GM18907 (cell line): Measurements from ENCODE around the gene CAMK2A.

Source experiments
- ATAC-seq: cut with Tn5 transposase; IDR thresholded peaks from one replicate; pipeline ENCODE4 v1.9.1; 2021; ENCODE audit warnings: mild to moderate bottlenecking, moderate library complexity; ENCODE audit not compliant: unreplicated experiment

Gene CAMK2A

DNA sequence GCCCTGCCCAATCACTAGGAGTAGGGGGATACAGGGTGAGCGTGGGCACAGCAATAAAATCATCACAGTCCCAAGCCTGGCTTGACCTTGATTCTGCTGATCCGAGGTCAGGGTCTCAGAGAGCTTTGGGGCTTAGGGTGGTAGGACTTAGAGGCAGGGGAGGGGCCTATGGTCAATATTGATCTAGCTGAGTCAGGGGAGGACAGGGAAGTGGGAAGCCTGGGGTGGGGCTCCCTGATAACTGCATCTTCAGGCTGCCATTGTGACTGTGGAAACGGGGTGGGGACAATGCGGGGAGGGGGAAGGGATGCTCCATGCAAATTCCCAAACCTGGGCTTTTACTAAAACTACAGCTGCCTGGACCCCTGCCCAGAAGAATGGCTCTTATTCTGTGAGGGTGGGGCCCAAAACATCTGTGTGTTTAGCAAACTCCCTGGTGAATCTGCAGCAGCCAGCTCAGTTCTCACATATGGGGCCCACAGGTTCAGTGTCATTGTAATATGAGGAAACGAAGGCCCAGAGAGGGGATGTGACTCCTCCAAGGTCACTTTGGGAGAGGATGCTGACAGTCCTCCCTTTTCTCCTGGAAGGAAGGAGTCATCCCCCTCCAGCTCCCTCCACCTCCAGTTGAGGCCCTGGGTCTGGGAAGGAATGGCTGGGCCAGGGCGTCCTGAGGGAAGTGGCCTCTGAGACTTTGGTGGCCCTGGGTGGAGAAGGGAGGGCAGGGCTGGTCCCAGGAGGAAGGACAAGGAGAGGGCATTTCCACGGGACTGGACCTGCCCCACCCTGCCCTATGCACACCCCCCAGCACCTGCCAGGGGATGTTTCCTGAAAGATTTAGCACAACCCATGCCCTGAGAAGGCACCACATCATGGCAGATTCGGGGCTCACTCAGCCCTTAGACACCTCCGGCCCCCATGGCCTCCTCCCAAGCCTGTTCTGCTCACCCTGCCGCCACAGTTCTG, 73.3 kb downstream of the CAMK2A start:
- ATAC-seq = no peak

DNA sequence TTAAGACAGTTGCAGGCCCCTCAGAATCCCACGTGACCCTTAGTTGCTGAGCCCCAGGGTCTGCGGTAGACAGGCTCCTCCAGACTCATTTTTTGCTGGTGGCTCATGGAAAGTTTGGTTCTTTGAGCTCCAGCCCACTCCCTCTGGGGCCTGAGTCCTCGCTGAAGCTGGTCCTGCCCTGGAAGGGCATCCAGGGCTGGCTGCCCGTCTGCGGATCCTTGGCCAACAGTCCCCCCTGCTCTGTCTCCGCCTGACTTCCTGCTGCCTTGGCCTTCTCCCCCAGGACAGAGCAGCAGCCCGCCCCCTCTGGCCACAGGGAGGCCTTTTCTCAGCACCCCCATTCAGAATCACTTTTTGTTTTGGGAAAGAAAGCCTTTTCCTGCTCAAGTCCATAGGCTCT, 75.3 kb downstream of the CAMK2A start:
- ATAC-seq = no peak

DNA sequence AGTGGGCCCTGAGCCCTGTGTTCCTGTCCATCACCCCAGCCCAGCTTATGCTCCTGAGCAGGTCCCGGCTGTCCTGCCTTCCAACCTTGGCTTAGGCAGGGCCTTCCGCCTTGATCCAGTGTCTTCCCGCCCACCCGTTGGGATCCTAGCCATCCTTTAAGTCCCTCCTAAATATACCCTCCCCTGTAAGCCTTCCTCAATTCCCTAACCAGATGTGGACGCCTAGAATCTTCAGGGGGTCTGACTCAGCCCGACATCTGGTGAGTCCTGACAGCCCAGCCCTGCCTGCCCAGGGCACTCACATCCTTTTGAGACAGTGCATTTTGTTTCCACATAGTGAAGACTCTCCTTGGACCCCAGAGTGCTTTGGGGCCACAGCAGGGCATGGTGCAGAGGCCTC, 76.0 kb downstream of the CAMK2A start:
- no peak for ATAC-seq

DNA sequence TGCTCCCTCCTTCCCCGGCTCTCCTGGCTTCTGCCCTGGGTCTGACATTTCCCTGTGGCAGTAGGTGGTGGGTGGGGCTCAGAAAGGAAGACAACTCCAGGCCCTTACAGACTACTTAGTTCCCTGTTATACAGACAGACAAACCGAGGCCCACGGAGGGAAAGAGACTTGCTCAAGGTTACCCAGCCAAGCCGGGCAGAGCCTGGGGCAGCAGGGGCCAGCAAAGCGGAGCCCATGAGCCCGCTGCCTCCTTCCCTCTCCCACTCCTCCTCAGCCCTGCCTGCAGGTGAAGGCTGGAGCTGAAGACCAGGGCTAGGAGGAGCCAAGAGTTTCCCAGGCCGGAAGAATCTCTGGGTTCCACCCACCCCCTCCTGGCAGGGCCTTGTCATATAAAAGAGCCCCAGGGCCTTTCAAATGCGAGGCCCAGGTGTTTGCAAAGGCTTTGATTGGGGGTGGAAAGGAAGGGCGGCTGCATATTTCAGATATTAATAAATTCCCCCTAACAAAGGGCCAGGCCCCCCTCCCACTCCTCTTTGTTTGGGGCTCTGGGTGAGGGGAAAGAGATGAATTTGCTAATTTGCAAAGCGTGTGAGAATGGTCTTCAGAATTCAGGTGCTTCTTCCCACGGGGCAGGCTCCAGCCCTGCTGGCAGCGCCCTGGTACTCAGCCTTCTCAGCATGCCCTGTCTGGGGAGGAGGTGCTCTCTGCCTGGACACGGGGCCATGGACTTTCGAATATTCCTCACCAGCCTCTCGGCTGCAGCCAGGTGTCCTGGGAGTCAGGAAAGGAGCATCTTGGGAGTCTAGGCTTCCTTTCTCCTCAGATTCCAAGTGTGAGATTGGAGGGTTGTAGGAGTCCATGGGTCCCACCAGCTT, 78.2 kb downstream of the CAMK2A start:
- no peak for ATAC-seq

DNA sequence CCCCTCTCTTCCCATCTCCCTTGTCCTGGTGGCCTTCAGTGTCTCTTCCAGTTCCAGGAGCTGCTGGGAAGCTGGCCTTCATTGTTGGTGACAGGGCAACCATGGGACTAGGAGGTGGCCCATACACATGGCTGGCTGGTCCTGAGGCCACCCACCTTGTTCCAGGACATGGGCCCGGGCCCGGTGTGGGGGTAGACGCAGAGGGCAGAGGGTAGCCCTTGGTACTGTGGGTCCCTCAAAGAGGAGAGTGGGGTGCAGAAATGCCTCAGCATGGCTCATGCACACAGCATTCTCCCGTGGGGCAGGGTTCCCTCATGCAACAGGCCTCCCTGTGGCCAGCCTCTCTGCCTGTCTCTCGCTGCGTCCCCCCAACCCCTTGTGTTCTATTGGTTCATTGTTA, 78.9 kb downstream of the CAMK2A start:
- no peak for ATAC-seq

DNA sequence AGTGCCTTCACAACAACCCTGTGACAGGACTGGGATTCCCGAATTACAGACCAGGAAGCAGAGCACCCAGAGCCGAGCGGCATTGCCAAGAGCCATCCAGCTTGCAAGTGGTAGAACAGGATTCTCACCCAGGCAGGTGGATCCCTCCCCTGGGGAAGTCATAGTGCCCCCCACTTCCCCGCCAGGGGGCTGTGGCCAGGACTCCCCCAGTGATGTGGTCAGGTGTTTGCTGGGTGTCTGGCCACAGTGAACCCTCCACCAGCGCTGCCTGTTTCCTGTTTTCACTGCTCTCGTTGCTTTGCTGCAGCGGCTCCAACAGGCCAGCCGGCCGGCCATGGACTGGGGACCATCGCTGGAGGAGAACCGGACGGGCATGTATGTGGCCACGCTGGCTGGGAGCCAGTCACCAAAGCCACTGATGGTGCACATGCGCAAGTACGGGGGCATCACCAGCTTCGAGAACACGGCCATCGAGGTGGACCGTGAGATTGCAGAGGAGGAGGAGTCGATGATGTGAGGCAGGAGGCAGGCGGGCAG, 80.4 kb downstream of the CAMK2A start:
- no peak for ATAC-seq

DNA sequence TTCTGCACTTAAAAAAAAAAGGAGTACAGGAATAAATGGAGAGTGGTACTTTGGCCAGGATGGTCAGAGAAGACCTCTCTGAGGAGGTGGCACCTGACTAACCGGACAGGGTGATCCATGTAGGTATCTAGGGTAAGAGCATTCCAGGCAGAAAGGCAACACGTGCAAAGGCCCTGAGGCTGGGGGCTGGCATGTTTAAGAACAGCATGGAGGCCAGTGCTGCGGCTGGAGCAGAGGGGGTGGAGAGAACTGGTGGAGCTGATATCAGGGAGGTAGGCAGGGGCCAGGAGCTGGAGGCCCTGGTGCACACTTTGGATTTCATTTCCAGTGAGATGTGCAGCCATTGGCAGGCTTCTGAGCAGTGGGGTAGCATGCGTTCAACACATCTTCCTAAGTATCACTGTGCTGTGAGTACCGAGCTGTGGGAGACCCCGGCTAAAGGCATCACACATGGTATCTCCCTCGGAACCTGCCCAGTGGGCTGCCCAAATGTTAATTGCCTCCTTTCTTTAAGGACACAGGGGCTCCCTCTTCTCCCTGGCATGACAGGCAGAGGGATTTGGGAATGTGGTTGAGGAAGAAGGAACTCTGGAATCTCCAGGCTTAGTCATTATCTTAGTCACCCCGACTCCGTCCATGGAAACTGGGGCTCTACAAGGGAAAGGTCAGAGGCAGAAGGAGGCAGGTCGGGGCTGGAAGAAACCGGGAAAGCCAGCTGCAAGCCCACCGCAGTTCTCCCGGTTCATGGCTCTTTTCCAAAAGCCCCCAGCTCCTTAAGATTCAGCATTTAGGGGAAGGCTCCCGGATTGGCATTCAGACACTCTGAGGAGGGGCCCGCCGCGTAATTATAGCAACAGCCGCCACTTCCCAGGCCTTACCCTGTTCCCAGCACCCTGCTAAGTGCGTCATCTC, 81.1 kb downstream of the CAMK2A start:
- no peak for ATAC-seq

DNA sequence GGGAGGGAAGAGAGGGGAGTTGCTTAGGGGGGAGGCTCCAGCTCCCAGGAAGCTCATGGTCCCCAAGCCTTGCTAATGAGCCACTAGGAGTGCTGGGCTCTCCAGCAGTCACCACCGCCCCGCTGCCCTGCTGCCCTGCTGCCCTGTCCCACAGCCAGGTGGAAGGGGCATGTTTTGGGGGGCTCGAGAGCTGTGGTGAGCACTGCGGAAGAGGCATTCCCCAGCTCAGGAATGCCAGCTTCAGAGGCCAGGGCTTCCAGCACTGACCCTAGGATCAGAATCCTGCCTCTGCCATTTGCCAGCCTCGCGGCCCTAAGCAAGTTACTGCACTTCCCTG, 82.8 kb downstream of the CAMK2A start:
- ATAC-seq = no peak

DNA sequence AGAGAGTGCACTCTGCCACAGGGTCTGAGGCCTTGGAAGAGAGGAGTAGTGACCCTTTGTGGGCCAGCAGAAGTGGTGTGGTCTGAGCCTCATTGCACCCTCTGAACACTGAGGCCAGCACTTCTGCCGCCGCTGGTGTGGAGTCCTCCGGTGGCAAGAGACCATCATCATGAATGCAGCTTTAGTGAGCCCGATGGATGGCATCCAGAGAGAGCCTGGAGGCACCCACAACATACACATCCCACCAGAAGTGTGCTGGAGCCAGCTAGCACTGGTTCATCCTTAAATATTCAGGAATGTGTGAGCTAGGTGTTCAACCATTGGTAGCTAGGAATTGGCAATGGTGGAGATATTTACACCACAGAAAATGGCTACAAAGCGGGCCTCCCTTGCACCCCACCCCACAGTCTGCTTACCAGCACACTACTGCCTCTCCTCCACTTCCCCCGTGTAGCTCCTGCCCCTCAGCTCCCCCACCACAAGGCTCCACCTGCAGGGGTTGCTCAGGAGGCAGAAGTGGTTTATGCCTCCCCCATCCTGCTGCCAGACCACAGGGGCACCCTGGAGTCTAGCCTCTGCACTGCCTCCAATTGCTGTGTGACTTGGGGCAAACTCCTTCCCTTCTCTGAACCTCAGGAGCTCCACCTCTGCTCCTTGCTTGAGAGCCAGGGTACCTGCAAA, 83.3 kb downstream of the CAMK2A start:
- ATAC-seq = no peak

DNA sequence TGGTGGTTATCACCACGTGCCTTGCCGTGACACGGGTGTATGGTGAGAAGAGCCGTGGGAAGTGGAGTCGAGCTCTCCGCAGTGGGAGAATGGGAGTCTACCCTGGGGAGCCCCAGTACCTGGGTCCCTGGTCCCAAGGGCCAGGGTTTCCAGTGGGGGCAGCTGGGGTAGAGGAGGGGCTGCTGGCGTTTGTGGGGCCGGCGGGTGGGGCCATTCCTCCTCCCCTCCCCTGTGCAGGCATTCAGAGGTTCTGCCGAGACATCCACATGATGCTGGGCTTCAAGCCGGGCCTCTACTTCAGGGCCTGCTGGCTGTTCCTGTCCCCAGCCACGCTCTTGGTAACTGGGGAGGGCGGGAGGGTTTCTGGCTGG, 85.0 kb downstream of the CAMK2A start:
- no peak for ATAC-seq

DNA sequence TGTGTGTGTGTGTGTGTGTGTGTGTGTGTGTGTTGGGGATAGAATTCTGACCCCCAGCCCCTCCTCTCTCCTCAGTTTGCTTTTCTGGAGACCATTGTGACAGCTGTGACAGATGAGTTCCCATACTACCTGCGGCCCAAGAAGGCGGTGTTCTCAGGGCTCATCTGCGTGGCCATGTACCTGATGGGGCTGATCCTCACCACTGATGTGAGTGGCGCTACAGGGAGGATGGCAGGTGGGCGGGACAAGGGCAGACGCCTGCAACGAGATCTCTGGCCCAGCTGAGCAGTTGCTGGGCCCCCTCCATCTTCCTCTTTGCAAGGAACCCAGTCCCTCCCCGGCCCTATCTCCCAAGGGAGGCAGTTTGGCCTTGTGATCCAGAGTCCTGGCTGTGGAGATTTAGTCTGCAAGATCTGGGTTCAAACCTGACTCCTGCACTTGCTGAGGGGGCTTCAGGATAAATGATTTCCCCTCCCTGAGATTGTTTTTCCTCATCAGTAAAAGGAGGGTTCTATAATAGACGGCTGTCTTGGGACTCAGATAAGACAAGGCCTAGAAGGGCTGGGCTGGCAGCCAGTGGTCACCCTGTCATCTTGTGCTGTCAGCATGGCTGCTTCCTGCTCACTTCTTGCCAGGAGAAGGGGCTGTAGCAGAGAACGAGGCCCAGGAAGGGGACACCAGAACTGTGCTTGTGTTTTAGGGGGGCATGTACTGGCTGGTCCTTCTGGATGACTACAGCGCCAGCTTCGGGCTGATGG, 85.6 kb downstream of the CAMK2A start:
- no peak for ATAC-seq

DNA sequence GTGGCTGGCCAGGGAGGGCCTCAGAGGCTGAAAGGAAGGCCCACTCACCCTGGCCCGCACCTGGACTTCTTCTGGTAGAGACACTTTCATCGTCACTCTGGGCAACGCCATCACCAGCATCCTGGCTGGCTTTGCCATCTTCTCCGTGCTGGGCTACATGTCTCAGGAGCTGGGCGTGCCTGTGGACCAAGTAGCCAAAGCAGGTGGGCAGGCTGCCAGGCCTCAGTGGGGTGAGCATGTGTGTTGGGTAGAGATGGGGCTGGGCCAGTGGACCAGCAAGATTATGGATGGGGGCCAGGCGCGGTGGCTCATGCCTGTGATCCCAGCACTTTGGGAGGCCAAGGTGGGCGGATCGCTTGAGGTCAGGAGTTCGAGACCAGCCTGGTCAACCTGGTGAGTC, 87.1 kb downstream of the CAMK2A start:
- ATAC-seq = no peak

DNA sequence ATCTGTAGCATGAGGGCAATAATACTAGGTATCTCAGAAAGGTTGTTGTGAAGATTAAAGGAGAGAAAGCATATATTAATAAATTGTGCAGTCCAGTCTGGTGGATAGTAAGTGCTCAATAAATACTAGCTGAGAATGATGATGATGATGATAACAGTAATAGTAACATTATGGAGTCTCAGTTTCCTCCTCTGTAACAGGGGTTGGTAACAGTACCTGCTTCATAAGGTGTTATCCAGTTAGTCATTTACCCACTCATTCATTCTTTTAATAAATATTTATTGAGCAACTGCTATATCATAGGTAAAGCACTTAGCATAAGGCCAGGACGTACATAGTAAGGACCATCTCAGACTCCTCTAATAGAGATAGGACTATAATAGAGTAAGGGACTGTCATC, 92.1 kb downstream of the CAMK2A start:
- no peak for ATAC-seq

DNA sequence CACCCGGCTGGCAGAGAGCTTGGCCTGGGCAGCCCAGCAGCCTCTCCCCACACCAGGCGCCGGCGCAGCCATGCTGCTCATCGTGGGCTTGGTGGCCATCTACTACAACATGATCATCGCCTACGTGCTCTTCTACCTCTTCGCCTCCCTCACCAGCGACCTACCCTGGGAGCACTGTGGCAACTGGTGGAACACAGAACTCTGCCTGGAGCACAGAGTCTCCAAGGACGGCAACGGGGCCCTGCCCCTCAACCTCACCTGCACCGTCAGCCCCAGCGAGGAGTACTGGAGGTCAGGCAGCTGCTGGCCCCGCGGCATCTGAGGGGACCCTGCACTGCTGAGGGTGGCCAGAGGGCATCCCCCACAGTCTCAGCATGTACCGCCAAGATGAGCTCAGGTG, 92.6 kb downstream of the CAMK2A start:
- ATAC-seq = no peak

DNA sequence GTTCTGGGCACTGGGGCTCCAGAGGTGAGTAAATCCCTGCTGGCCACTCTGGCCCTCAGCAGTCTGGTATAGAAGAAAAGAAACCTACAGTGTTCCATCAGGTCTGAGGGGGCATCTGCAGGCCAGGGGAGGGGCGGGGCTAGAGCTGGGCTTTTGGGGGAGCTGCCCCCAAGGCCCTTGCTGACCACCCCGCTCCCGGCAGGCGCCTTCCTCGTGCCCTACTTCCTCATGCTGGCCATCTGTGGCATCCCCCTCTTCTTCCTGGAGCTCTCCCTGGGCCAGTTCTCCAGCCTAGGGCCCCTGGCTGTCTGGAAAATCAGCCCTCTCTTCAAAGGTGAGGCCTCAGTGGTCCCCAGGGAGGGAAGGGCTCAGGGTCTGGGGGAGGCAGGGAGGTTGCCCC, 93.1 kb downstream of the CAMK2A start:
- no peak for ATAC-seq

DNA sequence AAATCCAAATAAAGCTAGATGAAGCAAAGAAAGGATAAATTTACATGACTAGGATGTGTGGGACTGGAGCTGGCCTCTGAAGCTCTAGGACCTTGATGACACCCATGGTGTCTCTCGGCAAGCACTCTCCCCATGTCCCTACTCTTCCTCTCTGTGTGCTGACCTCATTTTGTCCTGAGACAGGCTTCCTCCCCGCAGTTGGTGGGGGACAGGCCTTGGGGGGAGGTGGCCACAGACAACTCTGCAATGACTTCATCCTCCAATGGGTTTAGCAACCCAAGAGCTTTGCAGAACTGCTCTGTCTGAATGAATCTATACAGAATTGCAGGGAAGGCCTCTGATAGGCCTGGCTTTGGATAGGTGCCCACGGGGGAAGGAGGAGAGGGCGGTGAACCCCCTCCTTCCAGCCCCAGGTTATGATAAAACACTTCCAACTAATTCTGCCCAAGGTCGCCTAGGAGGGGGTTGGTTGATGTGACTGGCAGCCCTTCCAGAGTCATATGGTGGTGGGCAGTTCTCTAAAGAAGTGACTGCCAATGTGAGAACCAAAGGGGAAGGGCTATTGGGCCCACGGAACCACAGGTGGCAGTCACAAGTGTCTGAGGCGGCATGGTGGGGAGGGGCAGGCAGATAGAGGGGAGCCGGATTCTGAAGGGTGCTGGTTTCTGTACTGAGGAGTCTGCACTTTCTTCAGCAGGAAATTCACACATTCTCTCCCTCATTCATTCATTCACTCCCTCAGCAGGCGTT, 93.7 kb downstream of the CAMK2A start:
- ATAC-seq = no peak

DNA sequence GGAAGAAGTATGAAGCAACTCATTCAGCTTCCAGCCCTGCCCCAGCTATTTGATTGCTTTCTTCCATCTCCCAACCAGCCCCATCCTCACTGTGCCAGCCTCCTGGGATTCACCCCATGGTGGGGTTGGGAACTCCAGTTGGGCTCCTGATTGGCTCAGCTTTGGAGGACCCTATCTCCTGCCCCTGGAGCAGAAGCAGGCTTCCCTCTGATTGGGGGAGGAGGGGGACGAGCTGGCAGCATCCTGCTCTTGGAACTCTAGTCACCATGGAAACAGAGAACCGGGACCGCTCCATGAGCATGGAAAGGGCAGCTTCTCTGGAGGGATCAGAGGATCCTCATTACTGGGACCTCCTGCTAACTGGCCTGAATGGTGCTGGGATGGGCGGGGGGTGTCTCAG, 97.1 kb downstream of the CAMK2A start:
- ATAC-seq = no peak

DNA sequence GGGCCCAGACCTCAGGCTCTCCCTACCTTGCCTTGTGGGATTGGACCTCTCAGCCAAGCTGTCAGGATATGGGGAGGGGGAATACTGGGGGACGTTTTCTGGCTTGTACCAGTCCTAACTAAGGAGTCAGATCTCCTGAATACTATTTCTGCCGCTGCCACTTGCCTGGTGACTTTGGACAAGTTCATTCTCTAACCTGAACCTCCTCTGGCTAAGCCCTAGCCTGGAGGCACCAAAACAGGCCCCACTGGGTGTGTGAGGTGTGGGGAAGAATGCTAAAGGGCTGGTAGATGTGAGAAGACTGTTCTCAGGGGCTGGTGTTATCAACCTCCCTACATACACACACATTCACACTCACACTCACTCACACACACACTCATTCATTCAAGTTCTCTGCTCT, 98.6 kb downstream of the CAMK2A start:
- ATAC-seq = no peak

DNA sequence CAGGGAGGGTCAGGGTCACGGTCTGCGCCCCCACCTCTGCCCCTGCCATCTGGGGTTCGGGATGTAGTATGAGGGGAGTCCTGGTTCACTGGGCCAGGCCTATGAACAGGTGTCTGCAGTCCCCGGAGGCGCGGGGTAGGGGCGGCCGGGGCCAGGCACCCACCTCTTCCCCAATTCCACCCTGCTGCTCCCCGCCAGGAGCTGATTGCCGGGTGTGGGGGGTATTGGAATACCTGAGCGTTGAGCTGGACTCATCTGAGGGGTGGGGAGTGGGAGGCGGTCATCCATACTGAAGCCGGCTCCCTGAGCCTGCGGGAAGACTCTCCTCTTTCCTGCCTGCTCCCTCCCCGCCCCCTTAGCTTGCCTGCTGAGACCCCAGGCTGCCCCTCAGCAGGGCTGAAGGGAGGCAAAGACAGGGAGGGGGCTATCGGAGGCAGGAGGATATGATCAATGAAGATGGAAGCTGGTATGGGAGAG, 99.0 kb downstream of the CAMK2A start:
- no peak for ATAC-seq
